IPS-18c (cell line): ENCODE data around the gene TEX19.
A peak's percentile ranks its signal among the peaks of the same experiment; 100 is the strongest.
"Not testable (repeated sequence)": the region's sequence is repeated elsewhere in the genome, so short reads cannot be mapped to it uniquely, and the experiment has no call there.

ENCODE experiments used
- H3K4me3 ChIP-seq: 2 replicates; pipeline ENCODE4 v1.7.0; 2013; ENCODE audit warnings: low read depth, mild to moderate bottlenecking, low read length, moderate library complexity; ENCODE audit not compliant: insufficient read depth
- H3K9me3 ChIP-seq: one replicate; pipeline ENCODE4 v1.6.1; 2013; ENCODE audit warnings: mild to moderate bottlenecking, low read length, moderate library complexity; ENCODE audit not compliant: control insufficient read depth, insufficient read depth

The TEX19 gene

DNA sequence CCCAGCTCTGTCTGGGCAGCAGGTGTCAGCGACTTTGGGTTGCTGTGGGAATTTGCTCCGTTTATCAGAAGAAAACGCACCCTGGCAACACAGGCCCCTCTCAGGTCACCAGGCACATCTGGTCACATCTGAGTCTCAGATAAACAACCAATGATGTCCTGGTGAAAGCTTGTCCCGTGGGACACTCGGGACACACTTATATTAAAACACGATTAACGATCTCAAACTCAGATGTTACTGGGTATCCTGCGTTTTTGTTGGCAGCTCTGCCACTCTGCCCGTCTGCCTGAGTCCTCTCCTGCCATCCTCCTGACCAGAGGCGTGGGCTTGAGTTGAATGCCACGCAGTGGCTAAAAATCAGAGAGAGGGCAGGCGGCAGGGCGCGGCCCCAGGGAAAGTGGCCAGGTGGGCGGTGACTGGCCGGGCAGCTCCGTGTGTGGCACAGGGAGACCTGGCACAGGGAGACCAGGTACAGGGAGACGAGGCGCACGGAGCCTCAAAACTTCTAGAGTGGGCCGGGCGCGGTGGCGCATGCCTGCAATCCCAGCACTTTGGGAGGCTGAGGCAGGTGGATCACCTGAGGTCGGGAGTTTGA, 27.6 kb upstream of the TEX19 start:
- Histone ChIP-seq H3K4me3 (no peak overlapping the region), H3K9me3 (no peaks in the 10 kb centered on the region)

DNA sequence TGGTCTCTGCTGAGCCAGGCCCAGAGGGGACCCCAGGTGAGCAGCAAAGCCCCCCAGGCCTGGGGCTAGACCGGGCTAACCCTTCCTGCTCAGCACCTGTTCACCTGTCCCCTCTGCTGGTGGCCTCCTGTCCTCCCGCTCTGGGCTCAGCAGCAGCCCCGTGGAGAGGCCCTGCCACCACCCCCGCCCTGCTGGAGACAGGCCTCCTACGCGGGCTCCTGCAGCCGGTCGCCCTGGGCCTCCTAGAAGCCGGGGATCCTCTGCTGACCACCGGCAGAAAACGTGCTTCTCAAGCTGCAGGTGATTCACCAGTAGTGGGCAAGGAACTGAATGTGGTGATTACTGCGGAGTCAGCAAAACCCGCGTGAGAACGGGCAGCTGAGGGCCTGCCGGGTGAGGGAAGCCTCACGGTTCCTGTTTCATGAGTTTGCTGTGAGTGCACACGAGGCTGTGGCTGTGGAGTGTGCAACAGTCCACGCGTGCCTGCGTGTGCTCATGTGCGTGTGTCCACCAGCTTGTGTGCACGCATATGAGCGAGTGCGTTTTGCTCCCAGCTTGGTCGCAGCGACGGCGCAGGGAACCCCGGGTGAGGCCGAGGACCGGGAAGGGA, 26.3 kb upstream of the TEX19 start:
- Histone ChIP-seq H3K9me3 (no peaks in the 10 kb centered on the region), H3K4me3 (peak overlapping the region; percentile 40)

- Histone ChIP-seq H3K9me3 (no peaks in the 10 kb centered on the region), H3K4me3 (peak within 1 kb of the TSS; percentile 40)
Measured at GRCh38 chr17:82333279-82334171, 25.5 kb upstream of the TEX19 start, which contains the start of gene SECTM1. SECTM1 (minus strand) TSS chr17:82333766; CDS start chr17:82327240, 6,526 bp downstream.

GRCh38 chr17:82334204-82334621, 24.8 kb upstream of the TEX19 start:
- Histone ChIP-seq H3K4me3 (no peak overlapping the region), H3K9me3 (no peaks in the 10 kb centered on the region)

DNA sequence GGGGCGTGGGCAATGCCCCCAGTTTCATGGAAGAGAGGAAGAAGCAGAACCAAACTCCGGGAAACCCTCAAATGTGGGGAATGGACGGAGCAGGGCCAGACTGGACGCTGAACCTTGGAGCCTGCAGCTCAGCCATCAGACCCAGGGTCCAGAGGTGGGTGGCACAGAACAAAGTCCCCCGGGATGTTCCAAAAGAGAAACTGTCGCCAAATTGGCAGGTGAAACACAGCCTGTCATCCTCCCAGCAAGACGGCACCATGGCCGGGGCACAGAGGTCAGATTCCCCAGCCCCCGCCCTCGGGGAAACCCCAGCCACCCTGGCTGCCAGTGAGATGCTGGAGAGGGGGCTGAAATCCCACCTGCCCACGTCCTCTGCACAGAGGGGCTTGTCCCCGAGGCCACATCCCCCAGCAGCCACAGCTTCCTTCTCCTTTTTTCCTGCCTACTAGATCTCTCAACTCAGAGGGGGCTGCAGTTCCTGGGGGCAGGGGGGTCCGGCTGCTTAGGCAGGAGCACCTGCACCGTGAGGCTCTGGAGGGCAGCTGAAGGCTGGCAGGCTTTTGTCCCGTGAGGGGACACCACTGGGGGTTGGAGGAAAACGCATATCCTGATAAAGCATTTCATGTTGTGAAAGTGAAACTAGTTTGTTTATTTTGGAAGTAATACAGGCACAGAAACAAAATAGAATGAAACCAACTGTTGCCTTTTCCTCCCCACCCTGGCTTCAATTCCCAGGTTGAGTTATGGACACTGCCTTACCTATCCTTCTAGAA, 24.2 kb upstream of the TEX19 start:
- H3K4me3 ChIP-seq, result no peak overlapping the region; the same call in 1 of the 2 replicates
- no peaks in the 10 kb centered on the region for H3K9me3 ChIP-seq

DNA sequence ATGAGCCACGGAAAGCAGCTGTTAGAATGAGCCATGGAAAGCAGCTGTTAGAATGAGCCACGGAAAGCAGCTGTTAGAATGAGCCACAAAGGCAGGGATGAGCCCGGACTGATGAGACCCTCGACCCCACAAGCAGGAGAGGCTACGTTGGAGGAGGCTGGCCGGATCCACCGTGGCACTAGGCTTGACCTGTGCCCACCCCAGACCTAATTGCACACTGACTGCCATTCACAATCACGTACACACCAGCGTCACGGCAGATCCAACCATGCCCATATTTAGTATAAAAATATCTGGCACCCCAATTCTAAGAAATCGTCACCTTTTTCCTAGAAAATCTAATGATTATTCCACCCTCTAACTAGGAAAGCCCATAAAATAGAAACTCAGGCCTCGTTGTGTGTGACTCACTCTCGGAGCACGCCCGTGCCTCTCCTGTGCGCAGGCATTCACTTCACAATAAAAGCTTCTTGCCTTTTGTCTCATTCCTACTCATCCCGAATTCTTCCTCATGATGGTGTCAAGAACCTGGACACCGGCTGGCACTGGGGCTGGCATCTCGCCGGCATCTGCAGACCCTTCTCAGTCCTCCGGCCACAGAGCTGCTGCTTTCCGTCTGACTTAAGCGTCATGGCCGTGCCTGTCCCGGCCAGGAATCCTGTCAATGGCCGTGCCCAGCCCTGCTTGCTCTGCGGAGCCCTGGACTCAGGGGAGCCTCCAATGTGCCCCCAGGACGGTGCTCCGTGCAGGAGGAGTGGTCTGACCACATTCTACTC, 20.0 kb upstream of the TEX19 start:
- Histone ChIP-seq H3K9me3 (no peaks in the 10 kb centered on the region), H3K4me3 (no peak overlapping the region)

DNA sequence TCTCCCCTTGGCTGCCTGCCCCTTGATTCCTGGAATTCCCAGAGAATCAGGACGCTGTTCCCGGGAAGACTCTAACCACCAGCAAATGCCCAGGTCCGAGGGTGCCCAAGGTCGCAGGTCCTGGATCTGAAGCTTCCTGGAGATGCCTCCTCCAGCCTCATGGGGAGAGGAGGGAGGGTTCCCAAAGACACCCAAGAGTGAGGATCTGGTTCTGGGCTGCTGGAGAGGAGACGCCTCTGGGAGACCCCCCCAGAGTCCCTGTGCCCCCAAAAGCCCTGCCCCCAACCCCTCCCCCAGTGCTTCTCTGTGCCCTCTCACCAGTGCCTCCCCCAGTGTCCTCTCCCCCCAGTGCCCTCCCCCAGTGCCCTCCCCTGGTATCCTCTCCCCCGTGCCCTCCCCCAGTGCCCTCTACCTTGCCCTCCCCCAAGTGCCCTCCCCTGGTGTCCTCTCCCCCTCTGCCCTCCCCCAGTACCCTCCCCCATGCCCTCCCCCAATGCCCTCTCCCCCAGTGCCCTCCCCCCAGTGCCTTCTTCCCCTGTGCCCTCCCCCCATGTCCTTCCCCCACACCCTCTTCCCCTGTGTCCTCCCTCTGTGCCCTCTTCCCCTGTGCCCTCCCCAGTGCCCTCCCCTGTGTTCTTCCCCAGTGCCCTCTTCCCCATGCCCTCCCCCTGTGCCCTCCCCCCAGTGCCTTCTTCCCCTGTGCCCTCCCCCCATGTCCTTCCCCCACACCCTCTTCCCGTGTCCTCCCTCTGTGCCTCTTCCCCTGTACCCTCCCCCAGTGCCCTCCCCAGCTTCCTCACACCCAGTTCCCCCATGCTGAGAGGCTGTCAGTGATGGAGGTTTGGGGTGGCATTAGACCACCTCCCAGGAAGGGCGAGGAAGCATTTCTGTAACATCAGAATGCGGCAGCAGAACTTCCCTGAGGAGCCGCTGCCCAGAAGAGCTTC, 19.1 kb upstream of the TEX19 start:
- no peaks in the 10 kb centered on the region for H3K9me3 ChIP-seq
- no peak overlapping the region for H3K4me3 ChIP-seq

DNA sequence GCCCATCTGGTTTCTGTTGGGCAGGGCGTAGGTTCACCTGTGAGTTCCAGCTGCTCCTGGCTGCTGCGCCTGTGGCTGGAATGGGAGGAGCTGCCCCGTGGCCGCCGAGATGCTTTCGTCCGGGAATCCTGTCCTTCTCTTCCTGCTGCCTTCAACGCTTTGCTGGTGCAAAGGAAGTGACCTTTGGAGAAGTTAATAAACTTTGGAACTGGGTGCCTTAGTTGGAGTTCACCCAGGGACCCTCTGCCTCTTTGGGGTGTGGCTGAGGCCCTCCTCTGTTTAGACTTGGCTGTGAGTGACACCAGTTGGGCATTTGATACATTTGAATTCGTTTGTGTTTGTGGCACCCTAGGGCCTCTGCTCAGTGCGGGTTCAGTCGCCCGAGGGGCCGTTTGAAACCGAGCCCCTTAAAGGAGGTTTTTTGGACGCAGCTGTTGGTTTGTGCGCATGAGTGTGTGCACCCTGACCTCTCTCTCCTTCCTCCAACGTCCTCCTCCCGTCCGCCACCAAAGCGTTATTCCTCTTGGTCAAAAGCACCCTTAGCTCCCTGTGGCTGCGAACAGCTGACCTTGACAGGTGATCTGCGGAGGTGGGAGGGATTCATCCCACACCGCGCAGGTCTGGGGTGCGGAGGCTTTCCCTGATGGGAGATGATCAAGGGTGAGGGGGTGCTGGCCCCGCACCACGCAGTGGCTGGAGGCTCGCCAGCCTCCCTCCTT, 16.5 kb upstream of the TEX19 start:
- Histone ChIP-seq H3K4me3 (no peak overlapping the region), H3K9me3 (no peaks in the 10 kb centered on the region)

- Histone ChIP-seq H3K9me3 (no peaks in the 10 kb centered on the region), H3K4me3 (no peak overlapping the region)
Measured at GRCh38 chr17:82343560-82343959, 15.5 kb upstream of the TEX19 start.

GRCh38 chr17:82344175-82344907, 14.7 kb upstream of the TEX19 start:
- no peak overlapping the region for H3K4me3 ChIP-seq

DNA sequence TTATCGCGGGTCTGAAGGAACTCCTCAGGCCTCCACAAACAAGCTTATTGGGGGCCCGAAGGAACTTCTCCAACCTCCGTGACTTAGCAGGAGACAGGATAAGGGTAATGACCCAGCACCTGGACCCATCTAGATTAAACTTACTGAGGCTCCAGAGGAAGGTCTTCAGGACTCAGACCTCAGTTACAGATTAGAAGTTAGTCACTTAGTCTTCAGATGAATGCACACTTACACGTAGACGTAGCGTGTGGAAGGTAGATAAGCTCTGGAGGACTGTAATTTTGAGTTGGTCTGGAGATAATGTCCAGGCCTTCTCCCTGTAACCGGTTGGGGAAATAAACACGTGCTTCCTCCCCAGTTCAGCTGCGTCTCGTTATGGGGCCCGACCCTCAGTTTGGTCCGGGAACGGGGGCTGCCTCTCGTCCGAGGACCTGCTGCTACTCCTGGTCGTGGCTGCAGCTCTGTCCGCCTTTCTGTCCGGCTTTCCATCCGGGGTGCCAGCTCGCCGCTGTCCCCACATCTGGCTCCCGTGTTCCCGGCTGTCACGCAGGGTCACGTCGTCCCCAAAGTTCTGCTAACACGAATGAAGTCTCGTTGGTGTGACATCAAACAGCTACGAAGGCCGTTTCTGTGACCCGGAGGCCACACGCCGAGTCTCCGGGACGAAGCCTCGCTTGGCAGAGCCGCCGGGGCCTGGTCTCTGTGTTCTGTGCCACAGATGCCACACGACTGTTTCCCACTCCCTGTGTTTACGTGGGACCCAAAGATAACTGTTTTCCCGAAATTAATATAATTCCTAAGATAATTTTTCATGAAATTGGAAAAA, 13.7 kb upstream of the TEX19 start:
- H3K9me3 ChIP-seq, result no peaks in the 10 kb centered on the region
- no peak overlapping the region for H3K4me3 ChIP-seq

More at GRCh38 chr17:82344175-82344907, 14.7 kb upstream of the TEX19 start:
- no peaks in the 10 kb centered on the region for H3K9me3 ChIP-seq

DNA sequence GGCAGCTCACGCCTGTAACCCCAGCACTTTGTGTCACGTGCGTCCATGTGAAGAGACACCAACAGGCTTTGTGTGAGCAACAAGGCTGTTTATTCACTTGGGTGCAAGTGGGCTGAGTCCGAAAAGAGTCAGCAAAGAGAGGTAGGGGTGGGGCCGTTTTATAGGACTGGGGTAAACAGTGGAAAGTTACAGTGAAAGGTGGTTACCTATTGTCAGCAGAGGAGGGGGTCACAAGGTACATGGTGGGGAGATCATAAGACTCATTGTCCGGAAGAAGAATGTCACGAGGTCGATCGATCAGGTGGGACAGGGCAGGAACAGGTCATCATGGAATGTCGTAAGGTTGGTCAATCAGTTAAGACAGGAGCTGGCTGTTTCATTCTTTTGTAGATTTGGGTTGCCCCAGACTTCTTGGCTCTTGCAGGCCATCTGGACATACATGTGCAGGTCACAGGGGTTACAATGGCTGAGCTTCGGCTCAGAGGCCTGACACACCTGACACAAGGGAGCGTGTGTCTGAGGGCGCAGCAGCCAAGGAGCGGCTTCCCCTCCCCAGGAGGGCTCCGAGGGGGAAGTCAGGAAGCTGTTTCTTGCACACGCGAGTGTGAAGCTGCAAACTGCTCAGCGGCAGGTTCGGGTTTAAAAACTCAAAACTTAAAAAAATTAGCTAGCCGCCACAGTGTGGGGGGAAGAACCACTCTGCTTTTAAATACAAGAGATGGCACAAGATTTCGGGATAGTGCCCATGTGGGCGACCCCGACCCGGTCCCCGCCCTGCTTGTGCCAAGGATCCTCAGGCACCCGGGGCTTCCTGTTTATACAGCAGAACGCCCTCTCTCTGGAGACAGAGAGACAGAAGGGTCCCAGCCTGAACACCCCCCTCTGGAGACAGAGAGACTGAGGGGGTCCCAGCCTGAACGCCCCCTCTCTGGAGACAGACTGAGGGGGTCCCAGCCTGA, 12.4 kb upstream of the TEX19 start:
- no peaks in the 10 kb centered on the region for H3K9me3 ChIP-seq
- H3K4me3 ChIP-seq, result no peak overlapping the region

GRCh38 chr17:82347994-82348393, 11.1 kb upstream of the TEX19 start:
- H3K9me3 ChIP-seq, H3K4me3 ChIP-seq: not testable (repeated sequence)
